Measurements from ENCODE around the gene WWC2.
"Not testable (repeated sequence)": the region's sequence is repeated elsewhere in the genome, so short reads cannot be mapped to it uniquely, and the experiment has no call there.

The WWC2 gene

DNA sequence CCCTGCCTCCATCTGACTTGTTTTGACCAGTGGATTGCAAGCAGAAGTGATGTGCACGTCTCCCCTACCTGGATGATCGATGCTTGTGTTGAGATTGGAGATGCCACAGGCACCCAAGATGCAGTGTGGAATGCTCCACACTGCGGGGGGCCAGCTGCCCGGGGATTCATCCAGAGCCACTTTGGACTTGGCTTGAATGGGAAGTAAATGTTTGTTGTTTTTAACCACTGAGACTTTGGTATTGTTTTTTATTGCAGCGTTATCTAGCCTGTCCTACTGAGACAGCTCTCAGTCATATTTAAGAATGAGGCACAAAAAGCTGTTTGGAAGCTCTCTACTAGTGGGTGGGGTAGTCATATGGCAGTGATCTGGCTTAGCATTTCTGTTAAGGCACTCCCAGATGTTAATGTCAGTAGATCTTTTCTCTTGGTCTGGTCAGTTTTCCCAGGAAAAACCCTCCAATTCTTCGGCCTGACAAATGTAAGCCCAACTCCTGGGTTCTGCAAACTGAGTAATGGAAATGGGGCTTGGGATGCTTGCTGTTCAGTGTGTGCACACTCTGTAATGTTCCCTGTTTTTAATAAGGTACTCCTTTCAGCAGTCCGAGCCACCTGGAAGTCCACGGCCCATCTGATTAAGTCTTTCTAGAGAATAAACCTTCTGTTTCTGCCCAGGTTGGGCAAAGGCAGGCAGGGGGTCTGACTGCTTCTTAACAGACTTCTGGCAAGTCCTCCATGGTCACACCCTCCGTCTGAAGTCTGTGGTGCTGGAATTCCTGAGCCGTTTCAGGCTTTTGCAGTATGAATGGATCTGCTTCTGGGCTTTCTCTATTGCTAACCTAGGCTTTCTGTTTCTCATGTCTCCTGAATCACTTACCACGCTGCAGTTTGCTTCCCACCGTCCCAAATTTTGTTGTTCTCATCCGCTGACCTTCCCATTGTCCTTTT is 74.8 kb downstream of the WWC2 start:
- DNase-seq = peak; percentile 67

DNA sequence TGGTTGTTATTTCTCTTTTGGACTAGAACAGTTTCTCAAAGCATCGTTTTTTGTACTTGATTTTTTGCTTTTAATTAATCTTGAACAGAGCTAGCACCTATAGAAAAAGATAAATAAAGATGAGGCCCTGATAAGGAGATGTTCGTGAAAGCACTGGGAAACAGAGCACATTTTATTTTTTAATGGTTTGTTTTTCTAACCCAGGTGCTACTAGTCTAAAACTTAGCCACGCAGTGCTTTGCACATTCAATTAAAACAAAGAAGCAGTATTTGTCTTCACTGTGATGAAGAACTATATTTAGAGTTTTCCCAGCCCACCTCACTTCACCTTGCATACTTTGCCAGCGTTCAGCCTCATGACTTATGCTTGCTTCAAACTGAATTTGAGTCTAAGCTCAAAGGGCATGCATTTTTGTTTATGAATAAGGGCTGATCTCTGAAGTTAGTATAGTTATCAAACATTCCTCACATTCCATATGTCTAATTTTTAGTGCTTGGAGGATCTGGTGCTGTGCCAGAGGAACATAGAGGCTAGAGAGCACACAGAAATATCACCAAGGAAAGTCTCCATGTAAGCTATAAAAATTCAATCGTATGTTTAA is 76.7 kb downstream of the WWC2 start:
- peak; percentile 88 for DNase-seq

DNA sequence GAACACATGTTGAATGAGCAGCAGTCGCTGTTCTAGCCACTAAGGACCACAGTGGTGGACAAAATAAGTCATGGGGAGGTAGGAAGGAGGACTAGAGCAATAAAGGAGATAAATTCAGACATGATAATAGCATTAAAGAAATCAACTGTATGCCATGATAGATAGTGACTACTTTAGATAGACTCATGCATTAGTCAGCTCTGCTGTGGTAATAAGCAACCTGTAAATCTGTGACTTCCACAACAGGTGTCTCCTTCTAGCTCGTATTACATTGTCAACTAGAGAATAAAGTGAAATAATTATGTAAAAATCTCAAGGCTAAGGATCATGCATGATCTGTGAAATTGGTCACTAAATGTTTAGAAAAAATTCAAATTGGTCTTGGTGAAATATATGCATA is 77.9 kb downstream of the WWC2 start:
- no peak for DNase-seq

DNA sequence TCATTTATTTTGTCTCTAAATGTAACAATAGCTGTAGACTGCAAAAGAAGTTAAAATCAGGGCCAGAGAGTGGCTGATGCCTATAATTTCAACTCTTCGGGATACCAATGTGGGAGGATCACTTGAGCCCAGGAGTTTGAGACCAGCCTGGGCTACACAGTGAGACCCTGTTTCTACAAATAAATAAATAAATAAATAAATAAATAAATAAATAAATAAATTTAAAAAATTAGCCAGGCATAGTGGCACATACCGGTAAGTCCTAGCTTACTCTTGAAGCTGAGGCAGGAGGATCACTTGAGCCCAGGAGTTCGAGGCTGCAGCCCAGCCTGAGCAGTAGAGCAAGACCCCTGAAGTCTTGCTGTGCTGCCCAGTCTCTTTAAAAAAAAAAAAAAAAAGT is 79.1 kb downstream of the WWC2 start:
- no peak for DNase-seq

DNA sequence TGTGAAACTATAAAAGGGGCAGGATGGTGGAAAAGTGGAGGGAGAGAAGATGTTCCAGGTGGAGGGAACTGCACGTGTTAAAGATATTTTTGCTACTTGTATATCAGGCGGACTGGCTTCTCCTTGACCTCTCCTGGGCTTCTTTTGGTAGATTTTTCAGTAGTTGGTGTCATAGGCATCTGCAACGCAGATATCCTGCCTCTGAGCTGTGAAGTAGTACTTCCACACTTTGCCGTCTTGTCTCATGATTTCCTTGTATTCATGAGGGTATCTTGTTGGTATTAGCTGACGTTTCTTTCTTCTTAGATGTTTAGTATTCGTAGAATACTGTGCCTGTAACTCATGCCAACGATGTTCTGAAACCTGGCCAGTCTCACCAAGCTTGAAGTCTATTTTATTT is 81.0 kb downstream of the WWC2 start:
- peak; percentile 43 for DNase-seq

DNA sequence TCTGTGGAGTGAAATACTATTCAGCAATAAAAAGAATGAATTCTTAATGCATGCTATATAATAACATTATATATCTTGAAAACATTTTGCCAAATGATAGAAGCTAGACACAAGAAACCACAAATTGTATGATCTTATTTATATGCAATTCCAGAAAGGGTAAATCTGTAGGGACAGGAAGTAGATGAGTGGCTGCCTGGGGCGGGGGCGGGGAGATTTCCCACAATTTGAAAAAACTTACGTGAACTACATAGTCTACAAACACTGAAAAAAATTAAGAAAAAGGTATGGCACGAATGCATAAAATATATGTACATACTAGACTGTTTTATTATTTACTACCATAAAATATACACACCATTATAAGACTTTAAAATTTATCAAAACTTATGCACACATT is 81.6 kb downstream of the WWC2 start:
- no peak for DNase-seq

DNA sequence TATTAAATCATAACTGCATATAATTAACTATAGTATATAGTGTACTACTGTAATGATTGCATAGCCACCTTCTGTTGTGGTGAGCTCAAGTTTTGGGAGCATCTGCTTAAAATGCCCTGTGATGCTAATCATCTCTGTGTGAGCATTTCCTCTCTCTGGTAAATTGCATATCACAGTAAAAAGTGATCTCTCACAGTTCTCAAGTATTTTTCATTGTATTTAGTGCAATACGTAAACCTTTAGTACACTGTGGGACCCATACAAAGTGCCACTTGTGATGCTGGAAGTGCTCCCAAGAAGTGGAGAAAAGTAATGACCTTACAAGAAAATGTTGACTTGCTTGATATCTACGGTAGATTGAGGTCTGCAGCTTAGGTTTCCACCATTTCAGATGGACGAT is 82.0 kb downstream of the WWC2 start:
- no peak for DNase-seq

DNA sequence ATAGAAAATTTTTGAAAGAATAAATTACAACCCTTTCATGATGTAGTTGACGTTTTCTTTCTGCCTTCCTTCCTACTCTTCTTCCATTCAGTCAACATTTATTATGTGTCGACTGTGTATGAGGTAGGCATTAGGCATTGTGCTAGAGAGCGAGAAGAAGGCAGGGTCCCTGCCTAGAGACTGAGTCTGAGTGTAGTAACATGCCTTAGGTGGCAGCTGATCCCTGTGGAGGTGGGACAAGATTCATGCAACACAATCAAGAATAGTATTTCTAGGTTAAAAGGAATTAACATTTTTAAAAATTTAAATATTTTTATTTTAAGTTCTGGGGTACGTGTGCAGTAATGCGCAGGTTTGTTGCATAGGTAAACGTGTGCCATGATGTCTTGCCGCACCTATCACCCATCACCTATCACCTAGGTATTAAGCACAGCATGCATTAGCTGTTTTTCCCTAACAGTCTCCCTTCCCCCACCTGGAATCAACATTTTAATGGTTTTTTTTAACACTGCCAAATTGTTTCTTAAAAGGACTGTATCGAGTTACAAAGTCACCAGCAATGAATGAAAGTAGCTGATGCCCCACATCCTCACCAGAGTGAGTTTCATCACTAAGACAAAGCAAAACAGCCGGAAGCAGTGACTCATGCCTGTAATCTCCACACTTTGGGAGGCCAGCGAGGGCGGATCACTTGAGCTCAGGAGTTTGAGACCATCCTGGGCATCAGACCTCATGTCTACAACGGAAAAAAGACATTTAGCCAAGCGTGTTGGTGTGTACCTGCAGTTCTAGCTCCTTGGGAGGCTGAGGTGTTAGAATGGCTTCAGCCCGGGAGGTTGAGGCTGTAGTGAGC is 84.0 kb downstream of the WWC2 start:
- DNase-seq = peak; percentile 82

DNA sequence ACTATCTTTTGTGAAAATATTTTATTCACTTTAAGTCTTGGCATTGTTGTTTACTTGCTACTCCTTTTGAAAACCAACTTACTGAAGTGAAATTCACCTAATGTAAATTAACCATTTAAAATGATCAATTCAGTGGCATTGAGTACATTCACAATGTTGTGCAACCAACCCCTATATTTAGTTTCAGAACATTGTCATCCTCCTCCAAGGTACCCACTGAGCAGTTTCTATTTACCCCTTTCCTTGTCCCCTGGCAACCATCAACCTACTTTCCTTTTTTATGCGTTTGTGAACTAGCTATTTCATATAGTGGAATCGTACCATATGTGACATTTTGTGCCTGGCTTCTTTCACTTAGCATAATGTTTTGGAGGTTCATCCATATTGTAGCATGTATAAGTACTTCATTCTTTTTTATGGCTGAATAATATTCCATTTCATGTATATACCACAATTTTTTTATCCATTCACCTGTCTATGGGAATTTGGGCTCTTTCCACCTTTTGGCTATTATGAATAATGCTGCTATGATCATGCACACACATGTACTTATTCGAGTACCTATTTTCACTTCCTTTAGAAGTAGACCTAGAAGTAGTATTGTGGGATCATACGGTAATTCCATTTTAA is 85.0 kb downstream of the WWC2 start:
- no peak for DNase-seq

DNA sequence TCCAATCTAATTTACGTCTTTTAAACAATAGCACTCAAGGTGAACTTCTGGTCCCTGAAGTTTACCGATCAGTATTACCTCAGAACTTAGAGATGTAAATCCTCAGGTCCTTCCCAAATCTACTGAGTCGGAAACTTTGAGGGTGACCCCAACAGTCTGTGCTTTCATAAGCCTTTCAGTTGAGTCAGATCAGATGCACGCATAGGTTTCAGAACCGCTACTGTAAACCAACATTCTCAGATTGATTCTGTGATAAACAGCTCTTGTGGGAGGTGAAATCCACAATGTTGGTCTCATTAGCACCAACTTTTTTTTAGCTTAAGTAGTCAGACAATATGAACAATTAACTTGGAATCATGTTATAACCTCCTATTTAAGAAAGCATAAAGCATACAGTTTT is 86.0 kb downstream of the WWC2 start:
- no peak for DNase-seq

DNA sequence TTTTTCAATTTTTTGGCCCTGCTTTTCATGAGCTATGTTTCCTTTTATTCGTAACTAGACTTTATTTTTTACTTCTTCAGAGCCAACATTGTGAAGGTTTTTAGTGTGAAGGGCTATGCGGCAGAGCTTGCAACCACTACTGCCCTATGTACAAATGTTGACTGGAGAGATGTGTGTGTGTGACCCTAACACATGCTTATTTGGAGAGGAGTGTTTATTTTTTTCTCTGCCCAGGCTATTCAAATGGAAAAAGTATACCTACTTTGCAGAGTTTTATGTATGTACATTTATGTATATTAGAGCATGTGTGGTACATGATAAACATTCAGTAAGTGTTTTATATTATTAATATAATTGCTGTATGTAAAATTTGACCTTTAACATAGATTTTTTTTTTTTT is 86.5 kb downstream of the WWC2 start:
- DNase-seq = no peak

DNA sequence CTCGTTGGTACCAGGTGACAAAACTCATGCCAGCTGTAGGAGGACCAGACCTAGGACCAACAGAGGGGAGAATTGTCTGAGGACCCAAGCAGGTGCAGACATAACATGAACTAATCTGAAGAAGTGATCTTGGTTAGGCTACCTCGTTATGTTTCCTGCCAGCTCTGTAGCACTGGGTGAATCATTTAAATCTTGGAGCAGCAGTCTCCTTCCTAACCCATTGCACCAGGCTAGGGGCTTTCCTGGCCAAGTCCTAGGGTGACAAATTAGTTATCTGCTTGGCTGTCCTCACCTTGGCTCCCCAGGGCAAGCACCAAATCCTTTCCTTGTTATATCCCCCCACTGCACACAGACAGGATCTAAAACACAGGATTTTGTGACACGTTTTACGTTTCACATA is 87.8 kb downstream of the WWC2 start:
- no peak for DNase-seq

DNA sequence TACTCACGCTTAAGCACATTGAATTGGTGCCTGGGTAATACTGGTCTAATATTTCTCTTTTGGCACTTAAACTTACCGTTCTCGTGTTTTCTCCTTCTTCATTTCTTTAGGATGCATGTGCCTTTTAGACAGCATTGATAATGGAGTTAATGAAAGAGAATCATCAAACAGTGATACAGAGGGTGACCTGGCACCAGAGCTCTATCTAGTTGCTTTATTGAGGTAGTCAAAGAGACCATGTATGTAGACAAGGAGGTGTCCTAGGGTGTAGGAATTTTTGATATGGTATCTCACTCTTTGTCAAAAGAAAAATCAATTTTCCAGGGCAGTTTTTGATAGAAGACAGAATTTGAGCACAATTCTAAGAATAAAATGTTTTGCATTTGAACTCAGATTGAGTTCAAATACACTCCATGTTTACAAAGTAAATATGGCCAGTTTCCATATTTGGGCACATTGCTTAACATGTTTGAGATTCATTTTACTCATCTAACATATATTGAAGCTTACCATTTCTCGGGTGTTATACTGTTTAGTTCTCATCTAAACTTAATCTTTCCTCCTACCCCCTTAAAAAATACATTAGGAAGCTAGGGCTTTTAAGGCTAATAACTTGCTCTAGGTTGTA is 92.0 kb downstream of the WWC2 start:
- no peak for DNase-seq

DNA sequence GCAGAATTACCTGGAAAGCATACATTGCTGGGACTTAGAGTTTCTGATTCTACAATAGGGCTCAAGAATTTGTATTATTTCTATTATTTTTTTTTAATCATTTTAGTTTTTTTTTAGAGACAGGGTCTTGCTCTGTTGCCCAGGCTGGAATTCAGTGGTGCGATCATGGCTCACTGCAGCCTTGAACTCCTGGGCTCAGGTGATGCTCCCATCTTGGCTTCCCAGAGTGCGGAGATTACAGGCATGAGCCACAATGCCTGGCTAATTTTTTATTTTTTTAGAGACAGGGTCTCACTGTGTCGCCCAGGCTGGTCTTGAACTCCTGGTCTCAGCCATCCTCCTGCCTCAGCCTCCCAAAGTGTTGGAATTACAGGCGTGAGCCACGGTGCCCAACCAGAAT is 92.6 kb downstream of the WWC2 start:
- no peak for DNase-seq

DNA sequence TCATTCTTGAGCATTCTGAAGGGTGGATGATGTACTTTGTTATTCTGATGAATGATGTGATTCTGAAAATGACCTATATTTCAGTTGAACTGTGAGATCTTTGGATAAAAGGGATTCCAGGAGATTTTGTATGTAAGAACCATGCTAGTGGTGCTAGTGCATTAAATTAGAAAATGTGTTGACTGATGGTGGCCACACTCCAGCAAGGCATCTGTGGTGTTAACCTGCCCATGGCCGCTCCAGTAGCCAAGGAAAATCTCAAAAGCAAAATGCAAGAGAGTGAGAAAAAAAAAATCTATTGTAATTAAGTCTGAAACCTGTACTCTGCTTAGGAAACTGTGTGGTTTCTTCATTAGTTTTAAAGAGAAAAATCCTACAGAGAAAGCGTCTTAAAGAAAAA is 93.5 kb downstream of the WWC2 start:
- no peak for DNase-seq

DNA sequence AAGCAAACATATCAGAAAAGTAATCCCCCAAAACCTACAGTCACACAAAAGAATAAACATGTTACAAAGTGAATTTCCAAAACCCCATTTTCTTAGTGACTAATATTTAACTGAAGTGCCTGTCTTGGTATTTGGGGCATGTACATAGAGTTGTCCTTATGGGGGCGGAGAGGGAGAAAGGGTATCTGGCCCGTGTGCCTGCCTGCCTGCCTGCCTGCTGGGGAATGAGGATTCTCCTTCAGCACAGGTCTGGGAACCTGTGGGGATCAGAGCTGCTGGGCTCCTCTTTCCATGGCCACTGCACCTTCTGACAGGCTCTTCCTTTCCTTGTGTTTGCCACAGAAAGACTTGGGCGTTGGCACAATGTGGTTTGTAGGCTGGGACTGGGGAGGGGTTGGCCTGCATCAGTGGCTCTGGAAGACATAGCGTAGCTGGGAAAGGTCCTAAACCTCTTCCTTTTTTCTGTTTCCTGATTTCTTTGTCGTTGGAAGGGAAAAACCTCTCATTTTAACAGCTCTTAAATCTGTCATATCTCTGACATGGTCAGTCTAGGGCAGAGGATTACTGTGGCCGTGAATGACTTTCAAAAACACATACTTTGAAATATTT is 94.8 kb downstream of the WWC2 start:
- DNase-seq = not testable (repeated sequence)

DNA sequence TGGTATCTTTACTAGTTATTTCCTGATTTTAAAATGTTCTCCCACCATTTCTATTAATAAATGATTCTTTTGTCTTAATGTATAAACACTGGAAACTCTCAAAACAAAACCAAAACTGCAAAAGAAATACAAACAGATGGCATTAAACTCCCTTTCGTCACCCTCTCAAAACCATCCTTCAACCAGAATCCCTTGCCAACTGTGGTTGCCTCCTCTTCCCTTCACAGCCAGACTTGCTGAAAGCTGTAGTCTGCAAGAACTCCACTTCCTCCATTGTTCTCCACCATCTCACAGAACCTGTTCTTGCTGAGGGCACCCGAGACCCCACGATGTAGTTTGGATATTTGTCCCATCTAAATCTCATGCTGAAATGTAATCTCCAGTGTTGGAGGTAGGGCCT is 96.5 kb downstream of the WWC2 start:
- DNase-seq = no peak

DNA sequence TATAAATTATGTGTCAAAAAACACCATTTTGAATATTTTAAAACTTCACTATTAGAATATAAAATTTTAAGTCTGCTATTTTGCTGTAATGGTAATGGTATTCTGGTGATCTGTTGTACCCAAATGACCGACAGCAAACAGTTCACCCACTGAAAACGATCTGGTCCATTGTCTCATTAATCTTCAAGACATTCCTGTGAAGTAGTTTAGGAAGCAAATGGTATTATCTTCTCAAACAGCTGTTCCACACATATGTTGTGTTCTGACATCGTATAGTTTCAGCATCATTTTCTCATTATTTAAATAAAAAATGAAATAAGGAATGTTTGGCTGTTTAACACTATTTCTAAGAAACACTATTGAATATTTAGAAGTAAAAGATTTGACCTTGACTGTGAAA is 98.1 kb downstream of the WWC2 start:
- DNase-seq = no peak

DNA sequence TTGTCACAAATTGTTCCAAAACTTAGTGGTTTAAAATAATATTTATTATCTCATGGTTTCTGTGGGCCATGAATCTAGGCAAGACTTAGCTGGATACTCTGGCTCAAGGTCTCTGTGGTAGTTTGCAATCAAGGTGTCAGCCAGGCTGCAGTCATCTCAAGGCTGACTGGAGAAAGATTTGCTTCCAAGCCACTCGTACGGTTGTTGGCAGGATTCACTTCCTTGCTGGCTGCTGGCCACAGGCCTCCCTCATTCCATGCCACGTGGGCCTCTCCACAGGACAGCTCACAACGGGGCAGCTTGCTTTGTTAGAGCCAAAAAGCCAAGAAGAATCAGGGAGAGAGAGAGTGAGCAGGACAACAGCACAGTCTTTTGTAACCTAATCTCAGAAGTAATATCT is 101.4 kb downstream of the WWC2 start:
- DNase-seq = peak; percentile 88

DNA sequence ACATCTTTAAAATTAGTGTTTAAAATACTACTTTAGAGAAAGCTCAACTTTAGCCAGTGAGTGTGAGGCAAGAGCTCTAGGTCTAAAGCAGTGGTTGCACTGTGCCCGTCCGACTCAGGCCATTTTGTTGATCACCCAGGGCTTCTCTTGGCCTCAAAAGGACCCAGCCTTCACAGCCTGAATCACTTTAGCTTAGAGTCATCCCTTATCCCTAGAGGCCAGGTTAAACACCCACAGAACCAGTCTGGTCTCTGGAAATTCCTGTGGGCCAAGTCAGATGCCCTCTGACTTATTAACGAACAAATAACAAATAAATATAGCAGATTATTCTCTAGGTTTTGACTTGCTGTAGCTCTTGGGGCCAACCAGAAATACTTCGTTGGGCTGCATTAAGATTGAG is 102.3 kb downstream of the WWC2 start:
- DNase-seq = peak; percentile 29

DNA sequence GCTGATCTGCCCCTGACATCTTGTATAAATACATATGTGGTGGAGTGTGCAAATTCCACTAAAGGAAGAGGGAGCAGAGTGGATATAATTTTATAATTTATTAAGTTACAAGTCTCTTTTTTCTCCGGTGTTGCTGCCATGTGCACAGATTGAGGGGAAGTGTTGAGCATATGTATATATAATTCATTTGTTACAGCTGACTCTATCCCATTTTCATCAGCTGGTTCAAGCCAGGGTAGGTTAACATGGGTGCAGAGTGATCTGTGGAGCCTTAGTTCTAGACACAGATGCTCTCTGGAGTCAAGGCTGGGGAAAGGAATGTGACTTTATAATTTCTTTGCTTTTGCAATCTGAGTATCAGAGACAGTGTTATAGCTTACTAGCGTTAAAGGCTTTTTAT is 103.5 kb downstream of the WWC2 start:
- DNase-seq = peak; percentile 30

DNA sequence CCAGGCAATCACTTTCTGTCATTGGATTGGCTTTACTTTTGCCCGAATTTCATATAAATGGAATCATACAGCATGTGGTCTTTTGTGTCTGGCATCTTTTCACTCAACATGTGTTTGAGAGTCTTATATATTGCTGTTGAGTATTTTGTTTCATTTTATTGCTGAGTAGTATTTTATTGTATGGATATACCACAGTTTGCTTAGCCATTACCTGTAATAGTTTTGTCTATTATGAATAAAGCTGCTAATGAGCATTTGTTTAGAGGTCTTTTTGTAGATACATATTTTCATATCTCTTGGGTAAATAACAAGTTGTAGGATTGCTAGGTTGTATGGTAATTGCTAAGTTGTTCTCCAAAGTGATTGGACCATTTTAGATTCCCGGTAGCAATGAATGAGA is 105.7 kb downstream of the WWC2 start:
- DNase-seq = no peak
